SW 1271 (cell line): ENCODE data around the gene MCRIP2.
A peak's percentile ranks its signal among the peaks of the same experiment; 100 is the strongest.
"Not testable (repeated sequence)": the region's sequence is repeated elsewhere in the genome, so short reads cannot be mapped to it uniquely, and the experiment has no call there.

Source experiments
- DNase-seq, 2 experiments: peaks; one replicate each; lab custom pipeline; 2025; lab: John Stamatoyannopoulos, UW

MCRIP2 gene

GRCh38 chr16:680967-681745 is 39.5 kb downstream of the MCRIP2 start:
- peak in 1 of 2 experiments; percentile 18 for DNase-seq

GRCh38 chr16:681746-682427 is 40.3 kb downstream of the MCRIP2 start:
- peak in 1 of 2 experiments; percentile 5 for DNase-seq

DNA sequence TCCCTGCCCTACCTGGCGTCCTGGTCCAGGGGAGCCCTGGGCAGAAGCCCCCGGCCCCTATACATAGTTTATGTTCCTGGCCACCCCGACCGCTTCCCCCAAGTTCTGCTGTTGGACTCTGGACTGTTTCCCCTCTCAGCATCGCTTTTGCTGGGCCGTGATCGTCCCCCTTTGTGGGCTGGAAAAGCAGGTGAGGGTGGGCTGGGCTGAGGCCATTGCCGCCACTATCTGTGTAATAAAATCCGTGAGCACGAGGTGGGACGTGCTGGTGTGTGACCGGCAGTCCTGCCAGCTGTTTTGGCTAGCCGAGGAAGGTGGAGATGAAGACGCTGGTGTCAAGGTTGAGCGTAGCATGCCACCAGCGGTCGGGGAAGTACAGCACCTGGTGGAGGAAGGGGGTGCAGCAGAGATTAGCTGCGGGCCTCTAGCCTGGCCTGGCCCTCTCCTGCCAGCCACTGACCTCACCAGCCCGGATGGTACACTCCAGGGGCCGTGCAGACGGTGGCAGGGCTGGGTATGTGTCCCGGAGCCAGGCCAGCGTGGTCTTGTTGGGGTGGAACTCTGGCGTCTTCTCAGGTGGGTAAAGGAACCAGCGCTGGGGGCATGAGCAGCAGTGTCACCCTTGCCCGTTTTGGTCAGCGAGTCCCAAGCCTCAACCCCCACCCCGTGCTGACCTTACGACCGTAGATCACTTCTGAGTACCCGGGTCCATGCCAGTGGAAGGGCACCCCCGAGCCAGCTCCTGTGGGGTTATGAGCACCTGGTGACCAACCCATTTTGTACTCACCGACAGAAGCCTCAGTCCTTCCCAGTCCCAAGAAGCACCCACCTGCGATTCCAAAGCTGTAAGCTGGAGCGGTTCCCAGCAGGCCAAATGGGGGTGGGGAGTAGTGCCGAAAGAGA is 41.1 kb downstream of the MCRIP2 start:
- DNase-seq = no peak

GRCh38 chr16:683396-684070 is 41.9 kb downstream of the MCRIP2 start:
- DNase-seq = no peak

DNA sequence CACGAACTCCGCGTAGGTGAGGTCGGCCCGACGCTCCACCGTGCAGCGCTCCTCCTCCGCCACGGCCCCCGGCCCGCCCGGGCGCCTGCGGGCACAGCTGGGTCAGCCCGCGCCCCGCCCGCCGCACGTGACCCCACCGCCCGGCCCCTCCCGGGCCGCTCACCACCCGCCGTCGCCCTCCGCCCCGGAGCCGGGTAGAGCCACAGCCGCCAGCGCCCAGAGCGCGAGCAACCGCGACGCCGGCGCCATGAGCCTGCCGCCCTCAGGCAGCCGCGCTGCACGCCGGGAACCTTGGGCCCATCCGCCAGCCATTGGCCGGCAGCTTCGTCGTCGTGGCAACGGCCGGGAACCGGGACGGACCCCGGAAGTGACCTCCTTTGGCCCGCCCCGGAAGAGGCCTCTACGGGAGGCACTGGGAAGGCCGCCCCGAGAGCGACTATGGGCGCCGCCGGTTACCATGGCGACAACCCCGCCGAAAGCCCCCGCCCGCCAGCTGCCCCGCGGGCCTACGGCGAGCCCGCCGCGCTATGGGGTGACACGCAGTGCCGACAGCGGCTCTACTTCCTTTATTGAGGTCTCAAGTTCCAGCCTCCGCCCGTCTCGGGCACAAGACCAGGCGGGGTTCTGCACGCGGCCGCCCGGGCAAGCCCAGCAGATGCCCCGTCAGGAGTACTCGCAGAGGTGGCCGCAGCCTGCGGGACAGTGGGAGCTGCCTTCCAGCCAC is 42.6 kb downstream of the MCRIP2 start, which contains the start of gene JMJD8:
Gene JMJD8 (minus strand): TSS at position 264 of the 724 bp plus-strand sequence. CDS start 15 bp downstream, at position 249.
- DNase-seq = peak; percentile 70 to 80

DNA sequence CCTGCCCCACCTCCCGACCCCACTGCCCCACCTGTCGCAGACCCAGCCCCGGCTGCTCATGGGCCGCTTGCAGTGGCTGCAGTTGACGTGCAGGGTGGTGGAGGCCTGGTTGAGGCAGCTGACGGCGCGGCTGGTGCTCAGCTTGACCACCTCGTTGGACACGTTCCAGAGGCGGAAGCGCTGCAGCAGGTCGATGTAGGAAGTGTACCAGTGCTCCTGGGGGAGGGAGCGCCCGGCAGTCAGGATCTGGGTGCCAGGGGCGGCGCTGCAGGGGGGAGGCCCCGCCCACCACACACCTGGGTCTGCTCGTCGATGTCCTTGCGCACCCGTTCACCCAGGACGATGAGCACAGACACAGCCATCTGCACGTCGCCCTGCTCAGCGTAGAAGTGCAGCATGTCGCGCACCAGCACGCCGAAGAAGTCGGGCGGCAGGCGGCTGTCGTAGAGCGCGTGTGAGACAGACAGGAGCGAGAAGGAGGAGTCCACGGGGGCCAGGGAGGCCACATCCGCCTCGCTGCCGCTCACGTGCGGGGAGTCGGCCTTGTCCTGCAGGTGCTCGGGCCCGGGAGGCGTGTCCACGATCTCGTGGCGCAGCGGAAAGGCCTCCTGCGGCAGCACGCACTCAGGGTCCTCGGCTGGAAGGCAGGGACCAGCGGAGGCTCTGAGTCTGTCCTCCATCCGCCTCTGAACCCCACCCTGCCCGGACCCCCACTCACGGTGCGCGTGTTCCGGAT is 43.5 kb downstream of the MCRIP2 start:
- no peak for DNase-seq

DNA sequence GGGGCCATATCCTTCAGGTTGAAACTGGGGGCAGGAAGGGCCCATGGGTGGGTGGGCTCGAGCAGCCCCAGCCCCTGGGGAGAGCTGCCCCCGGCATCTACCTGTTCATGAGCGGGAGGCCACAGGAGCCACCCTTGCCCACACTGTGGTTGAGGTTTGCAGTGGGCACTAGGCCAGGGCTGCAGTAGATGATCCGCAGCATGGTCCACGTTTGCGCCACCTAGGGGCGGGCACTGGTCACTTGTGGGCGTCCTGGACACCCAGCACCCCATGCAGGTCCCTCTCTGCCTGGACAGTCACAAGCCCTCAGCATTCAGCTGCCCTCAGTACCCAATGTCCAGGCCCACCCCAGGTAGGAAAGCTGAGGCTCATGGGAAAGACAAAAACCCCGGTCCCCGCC is 44.3 kb downstream of the MCRIP2 start:
- peak in 1 of 2 experiments; percentile 20 for DNase-seq

- DNase-seq = no peak
Measured at GRCh38 chr16:686459-687260, 45.0 kb downstream of the MCRIP2 start.

GRCh38 chr16:687499-687898 is 45.9 kb downstream of the MCRIP2 start:
- no peak for DNase-seq

- no peak for DNase-seq
Measured at GRCh38 chr16:689175-689897, 47.7 kb downstream of the MCRIP2 start.

DNA sequence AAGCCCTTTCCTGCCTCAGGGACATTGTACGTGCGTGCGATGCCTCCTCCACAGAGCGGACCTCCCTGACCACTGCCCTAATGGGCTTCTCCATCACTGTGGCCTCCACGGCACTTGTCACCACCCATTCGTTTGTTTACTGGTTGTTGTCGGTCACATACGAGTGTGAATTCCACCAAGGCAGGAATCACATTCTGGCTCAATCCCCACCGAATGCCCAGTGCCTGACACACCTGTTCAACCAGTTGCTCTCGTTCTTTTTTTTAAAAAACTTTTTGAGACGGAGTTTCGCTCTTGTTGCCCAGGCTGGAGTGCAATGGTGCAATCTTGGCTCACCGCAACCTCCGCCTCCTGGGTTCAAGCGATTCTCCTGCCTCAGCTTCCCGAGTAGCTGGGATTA is 49.6 kb downstream of the MCRIP2 start:
- not testable (repeated sequence) for DNase-seq

- DNase-seq = no peak
Measured at GRCh38 chr16:692356-693108, 50.9 kb downstream of the MCRIP2 start.

GRCh38 chr16:693364-693763 is 51.7 kb downstream of the MCRIP2 start:
- no peak for DNase-seq

DNA sequence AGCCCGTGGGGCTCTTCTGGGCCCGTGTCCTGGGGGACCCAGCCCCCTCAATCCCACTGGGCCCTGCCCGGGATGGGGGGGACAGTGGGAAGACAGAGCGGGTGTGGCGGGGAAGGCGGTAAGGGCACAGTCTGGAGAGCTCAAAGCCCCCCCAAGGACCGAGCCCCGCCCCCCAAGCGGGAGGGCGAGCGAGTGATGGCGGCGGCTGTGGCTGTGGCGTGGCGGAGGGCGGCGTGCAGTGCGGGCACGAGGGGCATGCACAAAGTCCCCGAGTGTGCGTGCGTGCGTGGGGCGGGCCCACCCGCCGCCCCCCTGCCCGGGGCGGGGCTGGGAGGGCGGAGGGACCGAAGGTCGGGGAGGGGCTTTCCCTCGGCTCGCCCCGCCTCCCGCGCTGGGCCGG is 52.1 kb downstream of the MCRIP2 start:
- DNase-seq = no peak

DNA sequence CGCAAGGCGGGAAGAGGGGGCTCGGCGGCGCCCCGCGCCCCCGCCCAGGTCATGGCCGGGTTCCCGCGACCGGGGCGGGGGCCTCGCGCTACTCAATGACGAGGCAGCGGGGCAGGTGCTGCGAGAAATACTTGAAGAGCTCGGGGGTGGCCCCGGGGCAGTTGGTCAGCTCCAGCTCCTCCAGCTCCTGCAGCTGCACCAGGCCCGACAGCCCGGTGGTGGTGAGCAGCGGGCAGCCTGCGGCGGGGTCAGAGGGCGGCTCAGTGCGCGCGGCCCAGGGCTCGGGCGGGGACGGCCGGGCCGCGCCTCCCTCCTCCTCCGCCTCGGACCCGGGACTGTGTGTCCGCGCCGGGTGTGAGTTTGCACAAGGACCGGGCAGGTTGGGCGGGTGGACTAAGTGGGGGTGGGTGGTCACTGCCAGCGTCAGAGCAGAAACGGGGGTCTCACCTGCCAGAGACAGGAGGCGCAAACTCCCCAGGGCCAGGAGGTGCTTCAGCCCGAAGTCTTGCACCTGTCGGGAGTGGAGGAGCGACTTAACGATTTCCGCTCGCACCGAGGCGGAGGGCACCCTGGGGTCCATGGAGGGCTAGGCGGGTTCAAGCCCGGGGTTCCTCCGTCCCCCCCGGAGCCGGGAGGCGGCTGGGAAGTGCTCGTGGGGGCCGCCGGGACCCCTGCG is 52.7 kb downstream of the MCRIP2 start:
- DNase-seq = no peak

- no peak for DNase-seq
Measured at GRCh38 chr16:694863-695354, 53.3 kb downstream of the MCRIP2 start.

DNA sequence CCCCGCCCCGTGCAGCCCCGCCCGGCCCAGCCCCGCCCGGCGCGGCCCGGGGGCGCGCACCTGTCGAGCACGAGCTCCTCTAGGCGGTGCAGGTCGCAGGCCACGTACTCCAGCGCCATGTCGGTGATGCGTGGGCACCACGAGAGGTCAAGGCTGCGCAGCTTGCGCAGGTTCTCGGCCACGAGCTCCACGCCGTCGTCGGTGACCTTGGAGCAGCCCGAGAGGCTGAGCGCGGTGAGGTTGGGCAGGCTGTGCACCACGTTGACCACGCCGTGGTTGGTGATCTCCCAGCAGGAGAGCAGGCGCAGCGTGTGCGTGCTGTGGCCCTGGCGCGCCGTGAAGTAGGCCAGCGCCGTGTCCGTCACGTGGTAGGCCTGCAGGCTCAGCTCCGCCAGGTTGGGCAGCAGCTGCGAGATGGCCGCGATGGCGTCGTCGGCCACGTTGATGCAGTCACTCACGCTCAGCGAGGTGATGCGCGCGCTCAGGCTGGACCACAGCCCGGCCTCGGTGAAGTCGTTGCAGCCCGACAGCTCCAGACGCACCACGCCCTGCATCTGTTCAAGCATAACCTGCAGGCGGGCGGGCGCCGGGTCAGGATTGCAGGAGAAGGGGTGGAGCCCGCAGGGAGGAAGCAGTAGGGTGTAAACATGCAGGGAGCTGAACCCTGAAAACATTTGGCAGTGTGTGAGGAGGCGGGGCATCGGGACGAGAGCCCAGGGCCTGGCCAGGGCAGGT is 53.9 kb downstream of the MCRIP2 start:
- no peak for DNase-seq
